Measurements from ENCODE around the gene NF1. TPM values are rescaled to one million over a fixed set of nuclear protein-coding genes. Genes with fewer than 3 reads are reported as not detected.

The NF1 gene
- total RNA-seq, 1 experiment from 2014 or later = 60.2 TPM

DNA sequence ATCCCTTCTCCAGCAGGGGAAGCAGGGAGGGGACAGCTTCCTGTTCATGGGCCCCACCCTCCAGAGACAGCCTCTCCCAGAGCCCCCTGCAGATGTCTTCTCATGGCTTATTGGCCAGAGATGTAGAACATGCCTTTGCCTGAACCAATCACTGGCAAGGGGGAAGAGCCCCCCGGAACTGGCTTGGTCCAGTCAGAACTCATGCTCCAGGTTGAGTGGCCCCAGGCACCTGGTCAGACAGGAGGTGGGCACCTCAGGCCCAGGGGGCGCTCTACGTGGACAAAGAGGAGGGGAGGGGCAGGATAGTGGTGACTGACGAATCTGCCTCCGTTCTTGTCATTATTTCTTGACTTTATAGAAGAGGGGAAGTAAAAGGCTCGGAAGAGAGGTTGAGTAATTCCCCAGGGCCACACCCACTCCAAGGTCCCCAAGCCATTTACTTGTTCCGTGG lies 320.3 kb downstream of the NF1 start:
- POLR2A ChIA-PET = no interaction called here
- DNase-seq (ENCODE audit: unreplicated experiment) = no peak
- H3K4me1 Mint-ChIP-seq (ENCODE audit: insufficient read depth, unreplicated experiment) = peaks cover 11% of the 10 kb centered on the region
- H3K27ac Mint-ChIP-seq (ENCODE audit: low read depth, unreplicated experiment) = no peak overlapping the region
- BruUV-seq (replicated peaks) = no TSS peak
- intact Hi-C loops (cut with micrococcal nuclease) = no loop called here
- no peaks in the 10 kb centered on the region for H3K36me3 Mint-ChIP-seq (ENCODE audit: insufficient read depth, unreplicated experiment)
- TF ChIP-seq, protein P1, sequence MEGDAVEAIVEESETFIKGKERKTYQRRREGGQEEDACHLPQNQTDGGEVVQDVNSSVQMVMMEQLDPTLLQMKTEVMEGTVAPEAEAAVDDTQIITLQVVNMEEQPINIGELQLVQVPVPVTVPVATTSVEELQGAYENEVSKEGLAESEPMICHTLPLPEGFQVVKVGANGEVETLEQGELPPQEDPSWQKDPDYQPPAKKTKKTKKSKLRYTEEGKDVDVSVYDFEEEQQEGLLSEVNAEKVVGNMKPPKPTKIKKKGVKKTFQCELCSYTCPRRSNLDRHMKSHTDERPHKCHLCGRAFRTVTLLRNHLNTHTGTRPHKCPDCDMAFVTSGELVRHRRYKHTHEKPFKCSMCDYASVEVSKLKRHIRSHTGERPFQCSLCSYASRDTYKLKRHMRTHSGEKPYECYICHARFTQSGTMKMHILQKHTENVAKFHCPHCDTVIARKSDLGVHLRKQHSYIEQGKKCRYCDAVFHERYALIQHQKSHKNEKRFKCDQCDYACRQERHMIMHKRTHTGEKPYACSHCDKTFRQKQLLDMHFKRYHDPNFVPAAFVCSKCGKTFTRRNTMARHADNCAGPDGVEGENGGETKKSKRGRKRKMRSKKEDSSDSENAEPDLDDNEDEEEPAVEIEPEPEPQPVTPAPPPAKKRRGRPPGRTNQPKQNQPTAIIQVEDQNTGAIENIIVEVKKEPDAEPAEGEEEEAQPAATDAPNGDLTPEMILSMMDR (IDR thresholded peaks at IDR 0.05; ENCODE audit: unreplicated experiment) = no peak
- peaks cover 16% of the 10 kb centered on the region for H3K27me3 Mint-ChIP-seq (ENCODE audit: insufficient read depth, unreplicated experiment)
- no peak overlapping the region for H3K4me3 Mint-ChIP-seq (ENCODE audit: unreplicated experiment)
- no peaks in the 10 kb centered on the region for H3K9me3 Mint-ChIP-seq (ENCODE audit: unreplicated experiment)
- CTCF ChIA-PET = interaction anchor here (0.6 kb wide), 1 partner anchor 59 kb away, joined by 4 read pairs; no protein-coding TSS in a partner anchor

DNA sequence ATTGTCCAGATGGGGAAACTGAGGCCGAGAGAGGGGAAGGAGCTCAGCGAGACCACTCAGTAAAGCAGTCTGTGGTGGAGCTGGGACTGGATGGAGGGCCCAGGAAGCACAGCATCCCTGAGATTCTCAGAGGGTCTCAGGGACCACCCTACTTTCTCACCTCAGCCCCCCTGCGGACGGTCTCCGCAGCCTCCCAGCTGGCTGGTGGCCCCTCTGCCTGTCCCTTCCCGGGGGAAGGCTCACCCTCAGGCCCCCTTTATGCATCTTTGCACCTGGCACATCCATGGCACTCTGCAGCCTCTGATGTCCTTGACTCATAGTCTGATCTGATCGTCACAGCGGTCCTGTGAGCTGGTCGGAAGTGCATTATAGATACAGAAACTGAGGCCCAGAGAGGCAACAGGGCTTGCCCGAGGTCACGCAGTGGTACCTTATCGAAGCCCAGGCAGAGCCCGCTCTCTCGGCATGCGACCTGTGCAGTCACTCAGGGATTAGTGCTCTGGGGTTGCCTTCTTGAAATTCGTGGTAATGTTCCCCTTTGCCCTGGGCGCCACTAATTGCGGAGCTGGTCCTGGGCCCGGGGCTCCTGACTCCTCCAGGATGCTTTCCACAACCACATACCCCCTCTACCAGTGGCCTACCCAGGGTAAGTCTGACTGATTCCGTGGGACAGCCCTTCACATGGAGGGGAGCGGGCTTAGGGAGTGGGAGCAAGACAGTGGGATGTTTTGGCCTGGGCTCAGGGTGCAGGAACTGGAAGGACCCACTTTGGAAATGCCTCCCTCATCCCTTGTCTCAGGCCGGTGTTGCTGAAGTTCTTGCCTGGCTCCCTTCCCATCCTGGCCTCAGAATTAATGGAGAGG lies 321.1 kb downstream of the NF1 start:
- no peak overlapping the region for H3K4me3 Mint-ChIP-seq (ENCODE audit: unreplicated experiment)
- POLR2A ChIA-PET = interaction anchor here (0.6 to 0.8 kb wide), 2 partner anchors 9 to 23 kb away, joined by 3 read pairs; no protein-coding TSS in a partner anchor
- intact Hi-C loops (cut with micrococcal nuclease) = no loop called here
- no peak overlapping the region for H3K27ac Mint-ChIP-seq (ENCODE audit: low read depth, unreplicated experiment)
- CTCF ChIA-PET = no interaction called here
- no peaks in the 10 kb centered on the region for H3K9me3 Mint-ChIP-seq (ENCODE audit: unreplicated experiment)
- no peaks in the 10 kb centered on the region for H3K36me3 Mint-ChIP-seq (ENCODE audit: insufficient read depth, unreplicated experiment)
- peaks cover 11% of the 10 kb centered on the region for H3K4me1 Mint-ChIP-seq (ENCODE audit: insufficient read depth, unreplicated experiment)
- no TSS peak for BruUV-seq (replicated peaks)
- DNase-seq (ENCODE audit: unreplicated experiment) = no peak
- TF ChIP-seq, protein P1 (IDR thresholded peaks at IDR 0.05; ENCODE audit: unreplicated experiment) = no peak
- H3K27me3 Mint-ChIP-seq (ENCODE audit: insufficient read depth, unreplicated experiment) = peaks cover 21% of the 10 kb centered on the region

DNA sequence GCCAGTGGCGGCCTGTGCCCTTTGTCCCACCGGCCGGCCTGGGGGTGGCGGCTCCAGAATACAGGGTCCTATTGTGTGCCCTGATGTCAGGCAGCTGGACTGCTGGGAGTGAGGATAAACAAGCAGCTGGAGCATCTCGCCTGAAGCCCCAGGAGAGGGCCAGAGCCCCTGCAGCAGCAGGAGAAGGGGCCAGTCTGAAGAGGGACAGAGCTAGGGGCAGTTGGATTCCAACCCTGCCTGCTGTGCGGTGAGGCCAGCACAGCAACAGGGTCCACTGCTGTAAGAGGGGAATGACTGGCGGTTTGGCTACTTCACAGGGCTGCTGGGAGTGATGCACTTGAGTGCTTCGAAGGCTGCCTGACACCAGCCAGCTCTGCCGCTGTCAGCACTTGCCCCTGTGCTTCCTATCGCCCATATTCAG lies 321.7 kb downstream of the NF1 start:
- BruUV-seq (replicated peaks) = no TSS peak
- CTCF ChIA-PET = no interaction called here

More for the DNA sequence above, 321.7 kb downstream of the NF1 start:
- Mint-ChIP-seq H3K9me3 (ENCODE audit: unreplicated experiment) (no peaks in the 10 kb centered on the region), H3K36me3 (ENCODE audit: insufficient read depth, unreplicated experiment) (no peaks in the 10 kb centered on the region), H3K4me3 (ENCODE audit: unreplicated experiment) (no peak overlapping the region), H3K4me1 (ENCODE audit: insufficient read depth, unreplicated experiment) (peaks cover 11% of the 10 kb centered on the region), H3K27ac (ENCODE audit: low read depth, unreplicated experiment) (no peak overlapping the region), H3K27me3 (ENCODE audit: insufficient read depth, unreplicated experiment) (peaks cover 21% of the 10 kb centered on the region)
- intact Hi-C loops (cut with micrococcal nuclease) = no loop called here
- TF ChIP-seq, protein P1 (IDR thresholded peaks at IDR 0.05; ENCODE audit: unreplicated experiment) = no peak
- no peak for DNase-seq (ENCODE audit: unreplicated experiment)
- POLR2A ChIA-PET = interaction anchor here (0.6 kb wide), 2 partner anchors 23 to 490 kb away, joined by 3 to 5 read pairs; no protein-coding TSS in a partner anchor

All from MCF 10A (cell line).